Endothelial cell of umbilical vein (primary cell): ENCODE data around the gene DCDC1.

ENCODE experiments used
- EZH2 ChIP-seq: IDR thresholded peaks from 2 replicates; pipeline ENCODE4 v1.6.1; 2012; ENCODE audit warnings: borderline replicate concordance, low read depth, mild to moderate bottlenecking, moderate library complexity, low read length, inconsistent platforms; ENCODE audit not compliant: severe bottlenecking
- FOS ChIP-seq: IDR thresholded peaks from 2 replicates; pipeline ENCODE4 v1.6.1; 2011; ENCODE audit warnings: mild to moderate bottlenecking, low read length, moderate library complexity, borderline replicate concordance; ENCODE audit not compliant: insufficient read depth
- GATA2 ChIP-seq: IDR thresholded peaks from 2 replicates; pipeline ENCODE4 v1.7.0; 2011; ENCODE audit warnings: low read depth, mild to moderate bottlenecking, moderate library complexity, mixed read lengths, low read length; ENCODE audit not compliant: insufficient read length, insufficient read depth
- JUN ChIP-seq: IDR thresholded peaks from 2 replicates; pipeline ENCODE4 v1.6.1; 2011; ENCODE audit warnings: borderline replicate concordance, low read depth; ENCODE audit not compliant: insufficient read length, insufficient read depth
- MYC ChIP-seq: IDR thresholded peaks from one replicate; pipeline ENCODE4 v1.6.1; 2011; ENCODE audit warnings: mild to moderate bottlenecking, low read depth, low read length
- POLR2A ChIP-seq: IDR thresholded peaks from 2 replicates; pipeline ENCODE4 v1.6.1; 2012; ENCODE audit warnings: low read depth, mild to moderate bottlenecking, control low read depth, low read length
- POLR2AphosphoS5 ChIP-seq: IDR thresholded peaks from 2 replicates; pipeline ENCODE4 v1.6.1; 2012; ENCODE audit warnings: low read depth, mild to moderate bottlenecking, control low read depth, low read length, moderate library complexity; ENCODE audit not compliant: insufficient read depth
- TF ChIP-seq, protein P1 (sequence below), 2 donors: IDR thresholded peaks; 1 replicate in 1 of 2; 2 replicates in 1 of 2; pipeline ENCODE4 v1.5.1; 2011; ENCODE audit warnings: low read length in 2 of 2, mild to moderate bottlenecking in 2 of 2, moderate library complexity in 2 of 2, control low read depth in 1 of 2, inconsistent platforms in 1 of 2, low read depth in 1 of 2; ENCODE audit not compliant: insufficient read depth in 1 of 2; ENCODE audit errors: extremely low read depth in 1 of 2

DNA sequence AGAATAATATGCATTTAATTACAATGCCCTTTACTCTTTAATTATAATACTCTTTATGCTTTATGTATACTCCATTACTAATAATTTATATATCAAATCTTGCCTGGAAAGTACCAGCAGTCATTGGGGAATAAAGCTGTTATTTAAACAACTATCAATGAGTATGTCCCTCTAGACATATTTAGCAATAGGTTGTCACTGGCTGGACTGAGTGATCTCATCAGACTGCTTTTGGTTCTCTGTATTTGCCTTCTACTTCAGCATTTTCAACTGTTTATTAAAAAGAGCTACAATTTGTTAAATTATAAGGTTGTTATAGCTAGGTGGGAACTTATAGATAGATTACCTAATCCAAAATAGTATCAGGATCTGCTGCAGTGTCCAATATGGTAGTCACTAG, 267.2 kb downstream of the DCDC1 start:
- TF ChIP-seq, protein P1, sequence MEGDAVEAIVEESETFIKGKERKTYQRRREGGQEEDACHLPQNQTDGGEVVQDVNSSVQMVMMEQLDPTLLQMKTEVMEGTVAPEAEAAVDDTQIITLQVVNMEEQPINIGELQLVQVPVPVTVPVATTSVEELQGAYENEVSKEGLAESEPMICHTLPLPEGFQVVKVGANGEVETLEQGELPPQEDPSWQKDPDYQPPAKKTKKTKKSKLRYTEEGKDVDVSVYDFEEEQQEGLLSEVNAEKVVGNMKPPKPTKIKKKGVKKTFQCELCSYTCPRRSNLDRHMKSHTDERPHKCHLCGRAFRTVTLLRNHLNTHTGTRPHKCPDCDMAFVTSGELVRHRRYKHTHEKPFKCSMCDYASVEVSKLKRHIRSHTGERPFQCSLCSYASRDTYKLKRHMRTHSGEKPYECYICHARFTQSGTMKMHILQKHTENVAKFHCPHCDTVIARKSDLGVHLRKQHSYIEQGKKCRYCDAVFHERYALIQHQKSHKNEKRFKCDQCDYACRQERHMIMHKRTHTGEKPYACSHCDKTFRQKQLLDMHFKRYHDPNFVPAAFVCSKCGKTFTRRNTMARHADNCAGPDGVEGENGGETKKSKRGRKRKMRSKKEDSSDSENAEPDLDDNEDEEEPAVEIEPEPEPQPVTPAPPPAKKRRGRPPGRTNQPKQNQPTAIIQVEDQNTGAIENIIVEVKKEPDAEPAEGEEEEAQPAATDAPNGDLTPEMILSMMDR (IDR thresholded peaks at IDR 0.05; ENCODE audit: extremely low read depth in 1 of 2, insufficient read depth in 1 of 2, low read depth in 1 of 2, low read length in 2 of 2) = no peak
- TF ChIP-seq POLR2A (no peak), MYC (no peak), EZH2 (no peak), POLR2AphosphoS5 (no peak), FOS (no peak), JUN (no peak), GATA2 (no peak)
